SK-N-SH (cell line): ENCODE data around the gene AURKB. TPM values are rescaled to one million over a fixed set of nuclear protein-coding genes. Genes with fewer than 3 reads are reported as not detected.

Source experiments
- CTCF ChIA-PET: fragments of 300-600, 350-600 bp; formaldehyde crosslinking; extraction: SDS; loops from one replicate; lab custom pipeline; 2021; lab: Yijun Ruan, JAX
- POLR2A ChIA-PET: fragments of 350-600 bp; sonication (Branson Sonifier 250); formaldehyde crosslinking; extraction: SDS; loops from one replicate; lab custom pipeline; 2020; ENCODE audit warnings: antibody characterized with exemption, inconsistent platforms; lab: Yijun Ruan, JAX
- DNase-seq: peaks from one replicate; pipeline ENCODE4 v3.0.0; 2012
- H2AFZ ChIP-seq: fragments of 200-600 bp; sonication (generic); 2 replicates; pipeline ENCODE4 v1.8.1; 2016; ENCODE audit warnings: antibody characterized with exemption, mild to moderate bottlenecking, low read depth
- H3F3A ChIP-seq: fragments of 200-600 bp; sonication (generic); replicated peaks from 2 replicates; pipeline ENCODE3; 2016; ENCODE audit warnings: antibody characterized with exemption, mild to moderate bottlenecking; ENCODE audit not compliant: insufficient read depth
- H3K27ac ChIP-seq, 2 experiments: fragments of 200-500 bp in 1 of 2; fragments of 200-600 bp in 1 of 2; sonication (Bioruptor generic) in 1 of 2; sonication (generic), shearing (Covaris generic) in 1 of 2; 2 replicates each; pipeline versions ENCODE4 v1.5.1 to v1.6.1; 2014 to 2016; ENCODE audit warnings: low read depth in 2 of 2, inconsistent platforms in 1 of 2, low read length in 1 of 2, mild to moderate bottlenecking in 1 of 2, mixed read lengths in 1 of 2
- H3K27me3 ChIP-seq: fragments of 200-600 bp; sonication (generic), shearing (Covaris generic); 2 replicates; pipeline ENCODE4 v1.6.1; 2016; ENCODE audit warnings: mixed run types; ENCODE audit not compliant: insufficient read depth
- H3K36me3 ChIP-seq, 2 experiments: fragments of 200-500 bp in 1 of 2; fragments of 200-600 bp in 1 of 2; sonication (Bioruptor generic) in 1 of 2; sonication (generic) in 1 of 2; replicated peaks in 1 of 2; 2 replicates each; pipeline versions ENCODE3 to v1.5.1; 2014 to 2016; ENCODE audit warnings: low read length in 1 of 2, mild to moderate bottlenecking in 1 of 2; ENCODE audit not compliant: insufficient read depth in 2 of 2, control insufficient read depth in 1 of 2
- H3K4me1 ChIP-seq, 2 experiments: fragments of 200-500 bp in 1 of 2; fragments of 200-600 bp in 1 of 2; sonication (Bioruptor generic) in 1 of 2; sonication (generic), shearing (Covaris generic) in 1 of 2; 2 replicates each; pipeline versions ENCODE4 v1.5.1 to v1.6.1; 2014 to 2016; ENCODE audit warnings: low read depth in 1 of 2, low read length in 1 of 2, mixed run types in 1 of 2; ENCODE audit not compliant: insufficient read depth in 2 of 2, control insufficient read depth in 1 of 2
- H3K4me2 ChIP-seq: fragments of 200-600 bp; sonication (generic), shearing (Covaris generic); 2 replicates; pipeline ENCODE4 v1.6.1; 2017; ENCODE audit warnings: mixed run types
- H3K4me3 ChIP-seq, 2 experiments: fragments of 200-500 bp in 1 of 2; fragments of 200-600 bp in 1 of 2; sonication (Bioruptor generic) in 1 of 2; sonication (generic), shearing (Covaris generic) in 1 of 2; 2 replicates each; pipeline versions ENCODE4 v1.5.1 to v1.8.1; 2014 to 2016; ENCODE audit warnings: low read depth in 2 of 2, inconsistent platforms in 1 of 2, low read length in 1 of 2, mild to moderate bottlenecking in 1 of 2, mixed read lengths in 1 of 2, moderate library complexity in 1 of 2
- H3K79me2 ChIP-seq: fragments of 200-600 bp; sonication (generic); 2 replicates; pipeline ENCODE4 v1.8.1; 2017; ENCODE audit warnings: mild to moderate bottlenecking; ENCODE audit not compliant: insufficient read depth
- H3K9ac ChIP-seq: fragments of 200-600 bp; sonication (generic); 2 replicates; pipeline ENCODE4 v1.6.1; 2017; ENCODE audit warnings: mixed run types
- H3K9me2 ChIP-seq: fragments of 200-600 bp; sonication (generic); 2 replicates; pipeline ENCODE4 v1.6.1; 2017; ENCODE audit warnings: mixed run types
- H3K9me3 ChIP-seq: fragments of 200-600 bp; sonication (generic); 2 replicates; pipeline ENCODE4 v1.6.1; 2017; ENCODE audit warnings: mixed run types, mild to moderate bottlenecking, moderate library complexity
- H4K20me1 ChIP-seq: fragments of 200-600 bp; sonication (generic); 2 replicates; pipeline ENCODE4 v1.6.1; 2017; ENCODE audit warnings: mild to moderate bottlenecking, mixed run types; ENCODE audit not compliant: insufficient read depth
- CHD2 ChIP-seq: fragments of 150-350 bp; IDR thresholded peaks from 2 replicates; pipeline ENCODE4 v1.6.1; 2018; ENCODE audit warnings: low read length; ENCODE audit not compliant: partially characterized antibody
- ELF1 ChIP-seq: IDR thresholded peaks from 2 replicates; pipeline ENCODE4 v1.4.0; 2012
- EZH2phosphoT487 ChIP-seq: fragments of 200-600 bp; sonication (generic); IDR thresholded peaks from 2 replicates; pipeline ENCODE4 v1.6.1; 2017; ENCODE audit warnings: low read depth, mixed run types, mild to moderate bottlenecking, antibody characterized with exemption, moderate library complexity, borderline replicate concordance
- JUND ChIP-seq: IDR thresholded peaks from 2 replicates; pipeline ENCODE4 v1.4.0; 2012
- NFIC ChIP-seq: IDR thresholded peaks from 2 replicates; pipeline ENCODE4 v1.4.0; 2012; ENCODE audit warnings: borderline replicate concordance
- NRF1 ChIP-seq: IDR thresholded peaks from 2 replicates; pipeline ENCODE4 v1.6.1; 2012; ENCODE audit warnings: low read depth, mild to moderate bottlenecking, low read length
- RAD21 ChIP-seq: IDR thresholded peaks from 2 replicates; pipeline ENCODE4 v1.6.1; 2012; ENCODE audit warnings: mild to moderate bottlenecking, low read length
- RCOR1 ChIP-seq: fragments of 150-350 bp; IDR thresholded peaks from 2 replicates; pipeline ENCODE4 v1.6.1; 2017; ENCODE audit warnings: antibody characterized with exemption, low read length
- TCF12 ChIP-seq: IDR thresholded peaks from 2 replicates; pipeline ENCODE4 v1.4.0; 2012
- WGBS: methylation state at CpG from one replicate; pipeline ENCODE4 v1.1.6; 2017; ENCODE audit warnings: low lambda C conversion rate; 5-methylcytosine and 5-hydroxymethylcytosine counted together
- polyA plus RNA-seq, 3 experiments: library from polyadenylated mRNA; depleted of rRNA; stranded (reverse); fragments of >200 nt; gene quantifications; 2 replicates each; pipeline ENCODE4 v1.2.3, GENCODE V29; 2012
- TF ChIP-seq, protein P1 (sequence below): IDR thresholded peaks from 2 replicates; pipeline ENCODE4 v1.4.0; 2012; ENCODE audit warnings: low read depth, borderline replicate concordance
- TF ChIP-seq, protein P2 (sequence below): fragments of 150-350 bp; IDR thresholded peaks from 2 replicates; pipeline ENCODE4 v1.6.1; 2017; ENCODE audit warnings: antibody characterized with exemption, low read length, low read depth, borderline replicate concordance

AURKB gene
- polyA plus RNA-seq, 1 of the 3 experiments (the other 2 are of a cell fraction): 43.9 TPM

DNA sequence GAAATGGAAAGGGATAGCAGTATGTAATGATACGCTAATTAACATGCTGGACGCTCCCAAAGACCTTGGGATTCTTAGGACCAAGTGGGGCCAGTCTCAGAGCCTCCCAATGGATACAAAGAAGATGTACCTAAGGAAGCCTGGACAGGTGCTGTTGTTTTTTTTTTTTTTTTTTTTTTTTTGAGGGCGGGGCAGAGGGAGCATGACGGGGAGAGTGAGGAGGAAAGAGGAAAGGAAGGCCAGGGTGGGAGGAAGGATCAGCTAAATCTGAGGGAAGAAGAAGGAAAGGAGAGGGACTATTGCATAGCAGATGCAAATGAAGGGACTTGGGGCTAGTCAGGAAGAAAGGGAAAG lies 50.2 kb downstream of the AURKB start:
- peaks cover 40% of the 10 kb centered on the region for H3F3A ChIP-seq
- WGBS: 88% methylated on average over 4 of the region's 4 CpGs
- no peak overlapping the region for H2AFZ ChIP-seq
- H3K9me2 ChIP-seq: no peaks in the 10 kb centered on the region
- peaks cover 30 to 43% of the 10 kb centered on the region in 2 experiments for H3K4me1 ChIP-seq
- H3K4me3 ChIP-seq: no peak overlapping the region
- no peaks in the 10 kb centered on the region for H3K27me3 ChIP-seq
- no peak overlapping the region for H3K4me2 ChIP-seq
- POLR2A ChIA-PET: interaction anchor here (1.6 kb wide), 1 partner anchor 13 kb away, joined by 9 read pairs; no protein-coding TSS in a partner anchor
- H3K27ac ChIP-seq: no peak overlapping the region
- H4K20me1 ChIP-seq: no peaks in the 10 kb centered on the region; the same call in 1 of the 2 replicates
- CTCF ChIA-PET: interaction anchor here (1.0 to 9.4 kb wide), 6 partner anchors 21 to 100 kb away, joined by 3 to 98 read pairs (median 11); partner anchors contain the start of gene HES7
- peaks cover 45% of the 10 kb centered on the region for H3K79me2 ChIP-seq
- no peaks in the 10 kb centered on the region for H3K9me3 ChIP-seq
- TF ChIP-seq CHD2 (no peak), TCF12 (no peak), NFIC (no peak), RAD21 (no peak), NRF1 (no peak), RCOR1 (no peak)
- TF ChIP-seq, protein P1, sequence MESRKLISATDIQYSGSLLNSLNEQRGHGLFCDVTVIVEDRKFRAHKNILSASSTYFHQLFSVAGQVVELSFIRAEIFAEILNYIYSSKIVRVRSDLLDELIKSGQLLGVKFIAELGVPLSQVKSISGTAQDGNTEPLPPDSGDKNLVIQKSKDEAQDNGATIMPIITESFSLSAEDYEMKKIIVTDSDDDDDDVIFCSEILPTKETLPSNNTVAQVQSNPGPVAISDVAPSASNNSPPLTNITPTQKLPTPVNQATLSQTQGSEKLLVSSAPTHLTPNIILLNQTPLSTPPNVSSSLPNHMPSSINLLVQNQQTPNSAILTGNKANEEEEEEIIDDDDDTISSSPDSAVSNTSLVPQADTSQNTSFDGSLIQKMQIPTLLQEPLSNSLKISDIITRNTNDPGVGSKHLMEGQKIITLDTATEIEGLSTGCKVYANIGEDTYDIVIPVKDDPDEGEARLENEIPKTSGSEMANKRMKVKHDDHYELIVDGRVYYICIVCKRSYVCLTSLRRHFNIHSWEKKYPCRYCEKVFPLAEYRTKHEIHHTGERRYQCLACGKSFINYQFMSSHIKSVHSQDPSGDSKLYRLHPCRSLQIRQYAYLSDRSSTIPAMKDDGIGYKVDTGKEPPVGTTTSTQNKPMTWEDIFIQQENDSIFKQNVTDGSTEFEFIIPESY: no peak
- peaks cover 15 to 23% of the 10 kb centered on the region in 2 experiments for H3K36me3 ChIP-seq
- DNase-seq: no peak
- H3K9ac ChIP-seq: no peak overlapping the region

DNA sequence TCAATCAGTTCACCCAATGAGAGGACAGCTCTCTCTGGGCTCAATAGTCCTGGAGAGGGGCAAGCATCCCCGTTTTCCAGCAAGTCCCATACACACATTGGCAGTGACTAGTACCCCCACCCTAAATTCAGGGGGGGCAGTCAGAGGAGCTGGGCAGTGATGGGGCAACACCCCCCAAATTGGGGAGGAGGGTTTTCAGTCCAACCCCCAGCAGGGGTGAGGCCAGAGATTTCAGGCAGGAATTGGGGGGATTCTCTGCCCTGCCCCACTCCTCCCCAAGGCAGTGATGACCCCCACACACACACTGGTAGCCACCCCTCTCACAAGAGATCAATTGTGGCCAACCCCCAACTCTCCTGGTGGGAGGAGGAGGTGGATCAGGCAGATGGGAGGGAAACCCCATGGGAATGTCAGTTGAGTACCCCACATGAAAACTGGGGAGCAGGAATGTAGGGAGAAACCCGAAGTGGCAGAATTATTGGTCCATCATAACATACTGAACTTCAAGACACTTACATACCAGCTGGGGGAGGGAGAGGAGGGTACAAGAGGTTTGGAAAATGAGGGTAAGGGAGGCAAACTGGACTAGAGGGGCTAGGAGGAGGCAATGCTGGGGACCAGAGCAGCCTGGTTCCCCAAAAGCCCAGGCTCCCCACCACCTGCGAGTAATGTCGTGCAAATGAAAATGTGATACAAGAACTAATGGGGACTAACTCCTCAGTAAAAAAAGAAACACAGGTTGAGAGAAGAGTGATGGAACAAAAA lies 50.7 kb downstream of the AURKB start:
- H4K20me1 ChIP-seq: no peaks in the 10 kb centered on the region; the same call in 1 of the 2 replicates
- no peaks in the 10 kb centered on the region for H3K9me2 ChIP-seq
- H3K27me3 ChIP-seq: no peaks in the 10 kb centered on the region
- H3K9me3 ChIP-seq: no peaks in the 10 kb centered on the region
- H3K9ac ChIP-seq: no peak overlapping the region
- 0 out of 4 replicates have a peak overlapping the region, but pooled peaks of 1 of the 2 experiments have one; percentile 10 for H3K4me3 ChIP-seq
- CTCF ChIA-PET: interaction anchor here (0.6 to 9.4 kb wide), 12 partner anchors 10 to 222 kb away, joined by 3 to 98 read pairs (median 6); partner anchors contain the start of genes HES7 and TMEM107
- no peak overlapping the region for H2AFZ ChIP-seq
- H3K27ac ChIP-seq: no peak overlapping the region
- no peak for DNase-seq
- peaks cover 47% of the 10 kb centered on the region for H3K79me2 ChIP-seq
- POLR2A ChIA-PET: no interaction called here
- peaks cover 15 to 23% of the 10 kb centered on the region in 2 experiments for H3K36me3 ChIP-seq
- H3K4me2 ChIP-seq: no peak overlapping the region
- H3K4me1 ChIP-seq: peaks cover 35 to 47% of the 10 kb centered on the region in 2 experiments
- peaks cover 44% of the 10 kb centered on the region for H3F3A ChIP-seq
- TF ChIP-seq JUND: no peak
- TF ChIP-seq ELF1: no peak
- 88% methylated on average over 4 of the region's 4 CpGs for WGBS

DNA sequence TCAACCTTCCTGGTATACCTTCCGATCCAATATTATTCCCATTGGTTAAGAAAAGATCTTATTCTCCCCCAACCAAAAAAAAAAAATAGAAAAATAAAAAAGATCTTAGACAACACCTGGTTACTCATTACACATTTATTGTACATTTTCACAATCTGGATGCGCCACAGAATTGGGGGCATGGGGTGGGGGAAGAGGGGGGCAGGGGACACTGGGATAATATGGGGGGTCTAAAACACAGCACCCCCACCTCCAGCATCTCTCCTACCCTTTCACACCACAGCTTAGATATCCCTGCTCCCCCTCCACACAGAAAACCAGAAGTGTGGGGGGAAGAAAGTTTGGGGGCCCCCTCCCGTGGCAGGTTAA lies 51.4 kb downstream of the AURKB start:
- no peaks in the 10 kb centered on the region for H3K9me3 ChIP-seq
- H2AFZ ChIP-seq: no peak overlapping the region
- H4K20me1 ChIP-seq: no peaks in the 10 kb centered on the region; the same call in 1 of the 2 replicates
- no peaks in the 10 kb centered on the region for H3K27me3 ChIP-seq
- peaks cover 15 to 23% of the 10 kb centered on the region in 2 experiments for H3K36me3 ChIP-seq
- WGBS: 68% methylated on average over 3 of the region's 3 CpGs
- DNase-seq: no peak
- no peaks in the 10 kb centered on the region for H3K9me2 ChIP-seq
- H3F3A ChIP-seq: peaks cover 39% of the 10 kb centered on the region
- ChIA-PET POLR2A (no interaction called here), CTCF (interaction anchor here (0.6 to 9.4 kb wide), 16 partner anchors 11 to 221 kb away, joined by 3 to 98 read pairs (median 4); partner anchors contain the start of genes HES7 and TMEM107)
- H3K79me2 ChIP-seq: peaks cover 47% of the 10 kb centered on the region
- H3K4me1 ChIP-seq: peaks cover 31 to 48% of the 10 kb centered on the region in 2 experiments
- no peak overlapping the region for H3K9ac ChIP-seq
- no peak overlapping the region for H3K27ac ChIP-seq
- H3K4me3 ChIP-seq: no peak overlapping the region; a peak in 1 of 4 replicates
- H3K4me2 ChIP-seq: no peak overlapping the region; the same call in 1 of the 2 replicates
- no peak for TF ChIP-seq EZH2phosphoT487
- TF ChIP-seq CHD2: no peak
- TF ChIP-seq, protein P2, sequence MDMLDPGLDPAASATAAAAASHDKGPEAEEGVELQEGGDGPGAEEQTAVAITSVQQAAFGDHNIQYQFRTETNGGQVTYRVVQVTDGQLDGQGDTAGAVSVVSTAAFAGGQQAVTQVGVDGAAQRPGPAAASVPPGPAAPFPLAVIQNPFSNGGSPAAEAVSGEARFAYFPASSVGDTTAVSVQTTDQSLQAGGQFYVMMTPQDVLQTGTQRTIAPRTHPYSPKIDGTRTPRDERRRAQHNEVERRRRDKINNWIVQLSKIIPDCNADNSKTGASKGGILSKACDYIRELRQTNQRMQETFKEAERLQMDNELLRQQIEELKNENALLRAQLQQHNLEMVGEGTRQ: no peak
